IMR-90 (cell line): ENCODE data around the gene GTSE1. TPM values are rescaled to one million over a fixed set of nuclear protein-coding genes. Genes with fewer than 3 reads are reported as not detected.

Experiments used
- ATAC-seq: fragments of 200-7000 bp; cut with Tn5 transposase; 2 replicates; pipeline ENCODE4 v1.9.1; 2020; ENCODE audit warnings: low read depth, mild to moderate bottlenecking, moderate library complexity
- BruUV-seq: library from RNA; stranded (reverse); fragments of 400-500 nt; replicated peaks from 2 replicates; lab custom pipeline; 2021; lab: Mats Ljungman, UMichigan
- CTCF ChIA-PET: fragments of 300-600 bp; formaldehyde crosslinking; extraction: SDS; loops from one replicate; lab custom pipeline; 2021; ENCODE audit warnings: antibody characterized with exemption; lab: Yijun Ruan, JAX
- POLR2A ChIA-PET: fragments of 300-600 bp; sonication (Branson Sonifier 250); formaldehyde crosslinking; loops from one replicate; lab custom pipeline; 2022; ENCODE audit warnings: antibody characterized with exemption; ENCODE audit not compliant: unreplicated experiment; lab: Charles Lee
- DNase-seq: peaks from one replicate; pipeline ENCODE4 v3.0.0; 2013
- H2AFZ ChIP-seq: replicated peaks from 2 replicates; pipeline ENCODE3; 2013; ENCODE audit warnings: low read length, mild to moderate bottlenecking; ENCODE audit not compliant: poor library complexity
- H2AK5ac ChIP-seq: 2 replicates; pipeline ENCODE4 v1.6.1; 2013; ENCODE audit warnings: low read depth, low read length, inconsistent platforms
- H2AK9ac ChIP-seq: replicated peaks from 2 replicates; pipeline ENCODE3; 2013; ENCODE audit warnings: mild to moderate bottlenecking, low read depth, low read length, moderate library complexity; ENCODE audit not compliant: poor library complexity
- H2BK120ac ChIP-seq: 2 replicates; pipeline ENCODE4 v1.6.1; 2013; ENCODE audit warnings: low read depth, low read length, inconsistent platforms
- H2BK15ac ChIP-seq: 3 replicates; pipeline ENCODE4 v1.6.1; 2013; ENCODE audit warnings: low read depth, low read length, inconsistent platforms
- H2BK20ac ChIP-seq: 2 replicates; pipeline ENCODE4 v1.6.1; 2013; ENCODE audit warnings: low read depth, mild to moderate bottlenecking, inconsistent platforms, low read length, moderate library complexity
- H2BK5ac ChIP-seq: 2 replicates; pipeline ENCODE4 v1.6.1; 2013; ENCODE audit warnings: mild to moderate bottlenecking, low read depth, low read length, inconsistent platforms; ENCODE audit not compliant: poor library complexity, severe bottlenecking
- H3K14ac ChIP-seq: replicated peaks from 2 replicates; pipeline ENCODE4 v1.6.1; 2013; ENCODE audit warnings: low read depth, low read length, inconsistent platforms
- H3K18ac ChIP-seq: 2 replicates; pipeline ENCODE4 v1.6.1; 2013; ENCODE audit warnings: low read depth, low read length, control low read depth
- H3K23ac ChIP-seq: 2 replicates; pipeline ENCODE4 v1.6.1; 2013; ENCODE audit warnings: low read depth, low read length, inconsistent platforms
- H3K27ac ChIP-seq: 2 replicates; pipeline ENCODE4 v1.5.1; 2013; ENCODE audit warnings: mild to moderate bottlenecking, control low read depth, low read length; ENCODE audit not compliant: insufficient read depth
- H3K27me3 ChIP-seq: 2 replicates; pipeline ENCODE4 v1.6.1; 2013; ENCODE audit warnings: low read length; ENCODE audit not compliant: control insufficient read depth, insufficient read depth
- H3K36me3 ChIP-seq: 2 replicates; pipeline ENCODE4 v1.6.1; 2013; ENCODE audit warnings: low read length, mixed read lengths; ENCODE audit not compliant: control insufficient read depth, insufficient read depth
- H3K4ac ChIP-seq: 2 replicates; pipeline ENCODE4 v1.6.1; 2013; ENCODE audit warnings: low read depth, low read length, inconsistent platforms
- H3K4me1 ChIP-seq: 2 replicates; pipeline ENCODE4 v1.6.1; 2013; ENCODE audit warnings: low read length, mixed read lengths; ENCODE audit not compliant: control insufficient read depth, insufficient read depth
- H3K4me2 ChIP-seq: 2 replicates; pipeline ENCODE4 v1.6.1; 2013; ENCODE audit warnings: low read depth, mild to moderate bottlenecking, control low read depth, low read length, moderate library complexity
- H3K4me3 ChIP-seq: 2 replicates; pipeline ENCODE4 v1.5.1; 2013; ENCODE audit warnings: low read depth, mild to moderate bottlenecking, control low read depth, low read length, moderate library complexity; ENCODE audit not compliant: insufficient read depth
- H3K56ac ChIP-seq: 2 replicates; pipeline ENCODE4 v1.6.1; 2013; ENCODE audit warnings: low read length, inconsistent platforms; ENCODE audit not compliant: insufficient read depth; ENCODE audit errors: extremely low read depth
- H3K79me1 ChIP-seq, 2 experiments: 2 replicates each; pipeline ENCODE4 v1.6.1; 2013; ENCODE audit warnings: low read length in 2 of 2, inconsistent platforms in 1 of 2, low read depth in 1 of 2
- H3K9ac ChIP-seq: 2 replicates; pipeline ENCODE4 v1.6.1; 2013; ENCODE audit warnings: low read depth, low read length, control low read depth
- H3K9me1 ChIP-seq: 2 replicates; pipeline ENCODE4 v1.6.1; 2013; ENCODE audit warnings: low read length, inconsistent platforms; ENCODE audit not compliant: insufficient read depth
- H3K9me3 ChIP-seq: 2 replicates; pipeline ENCODE4 v1.6.1; 2013; ENCODE audit warnings: low read length; ENCODE audit not compliant: control insufficient read depth, insufficient read depth
- H4K20me1 ChIP-seq: 2 replicates; pipeline ENCODE4 v1.6.1; 2013; ENCODE audit warnings: low read length, inconsistent platforms; ENCODE audit not compliant: insufficient read depth
- H4K5ac ChIP-seq: 2 replicates; pipeline ENCODE4 v1.6.1; 2013; ENCODE audit warnings: mild to moderate bottlenecking, low read depth, low read length, control low read depth
- H4K8ac ChIP-seq, 2 experiments: 2 replicates each; pipeline ENCODE4 v1.6.1; 2013; ENCODE audit warnings: low read depth in 2 of 2, low read length in 2 of 2, control low read depth in 1 of 2, inconsistent platforms in 1 of 2
- H4K91ac ChIP-seq: 2 replicates; pipeline ENCODE4 v1.6.1; 2013; ENCODE audit warnings: low read depth, low read length, inconsistent platforms; ENCODE audit not compliant: insufficient read depth
- MXI1 ChIP-seq: IDR thresholded peaks from 2 replicates; pipeline ENCODE4 v1.6.1; 2012; ENCODE audit warnings: low read depth, mild to moderate bottlenecking, low read length, moderate library complexity, borderline replicate concordance
- whole genome bisulfite sequencing, 2 experiments: methylation state at CpG; one replicate each; pipeline versions ENCODE4 v1.1.5 to v1.1.7; 2013; ENCODE audit warnings: missing lambda C conversion rate in 2 of 2; ENCODE audit not compliant: insufficient read length in 1 of 2; ENCODE audit errors: extremely low coverage in 2 of 2; 5-methylcytosine and 5-hydroxymethylcytosine counted together
- dilution Hi-C: fragments of 300-500 bp; cut with HindIII; formaldehyde crosslinking; loops from one replicate; pipeline ENCODE4 v1.14.3; 2018; ENCODE audit warnings: low sequenced_read_pairs; ENCODE audit not compliant: unreplicated experiment
- in situ Hi-C: fragments of 300-500 bp; cut with MboI; formaldehyde crosslinking; loops from 3 replicates; pipeline ENCODE4 v1.14.3; 2019; ENCODE audit warnings: low sequenced_read_pairs, inconsistent platforms, mixed read lengths
- intact Hi-C: fragments of 100-400 bp; cut with micrococcal nuclease; formaldehyde crosslinking; loops from 2 replicates; pipeline ENCODE4 v1.10.0; 2022
- polyA plus RNA-seq, 3 experiments: library from polyadenylated mRNA; depleted of rRNA; stranded (reverse); fragments of >200 nt; gene quantifications; 2 replicates each; pipeline ENCODE4 v1.2.3, GENCODE V29; 2012; ENCODE audit warnings: low replicate concordance in 1 of 3
- total RNA-seq: library from RNA; depleted of rRNA; stranded (reverse); fragments of >200 nt; gene quantifications from 2 replicates; pipeline ENCODE4 v1.2.3, GENCODE V29; 2012

Gene GTSE1
- total and polyA plus RNA-seq, 2 of the 4 experiments (the other 2 are of a cell fraction): 5.9 to 17.1 TPM

DNA sequence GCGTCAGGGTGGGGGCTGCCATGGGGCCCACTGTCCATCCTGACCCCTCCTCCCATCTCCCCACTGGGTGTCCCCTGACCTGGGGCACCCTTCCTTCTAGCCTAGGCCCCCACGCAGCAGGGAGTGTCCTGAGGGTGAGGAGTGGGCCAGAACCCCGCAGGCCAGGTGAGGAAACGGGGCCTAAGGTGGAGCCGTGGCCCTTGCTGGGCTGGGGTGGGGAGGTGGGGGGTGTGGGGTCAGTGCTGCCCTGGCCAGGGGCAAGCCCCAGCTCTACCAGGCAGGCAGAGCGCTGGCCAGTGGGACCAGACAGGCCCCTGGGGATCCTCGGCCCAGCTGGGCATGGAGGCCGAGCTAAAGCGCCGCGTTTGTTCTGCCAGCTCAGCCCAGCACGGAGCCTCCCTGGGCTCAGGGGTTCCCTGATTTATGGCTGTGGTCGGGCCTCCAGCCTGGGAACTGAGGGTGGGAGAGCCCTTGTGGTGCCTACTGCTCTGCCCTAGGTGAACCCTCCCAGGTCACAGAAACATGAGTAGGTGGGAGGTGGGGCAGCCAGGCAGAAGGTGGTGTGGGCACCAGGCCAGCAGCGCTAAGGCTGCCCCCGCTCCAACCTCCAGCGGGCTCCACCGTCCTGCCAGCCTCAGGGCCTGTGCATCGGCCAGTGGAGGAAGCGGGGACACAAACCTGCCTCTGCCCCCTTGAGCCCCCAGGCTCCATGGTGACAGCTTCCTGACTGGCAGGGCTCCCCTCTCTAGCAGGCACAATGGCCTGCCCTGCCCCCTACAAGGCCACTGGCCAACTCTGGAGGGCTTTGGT, 61.2 kb downstream of the GTSE1 start:
- ATAC-seq (no peak), DNase-seq (no peak)
- intact Hi-C loops (no loop called here), dilution Hi-C loops (no loop called here), in situ Hi-C loops (no loop called here)
- no peak overlapping the region for H3K23ac ChIP-seq
- no peaks in the 10 kb centered on the region for H3K9me3 ChIP-seq
- no peak overlapping the region for H3K14ac ChIP-seq
- H2BK5ac ChIP-seq: no peak overlapping the region
- no peak overlapping the region for H2AK9ac ChIP-seq
- H3K4ac ChIP-seq: no peak overlapping the region
- H4K5ac ChIP-seq: no peak overlapping the region
- H3K4me2 ChIP-seq: no peak overlapping the region
- H4K20me1 ChIP-seq: peaks cover 23% of the 10 kb centered on the region
- H3K18ac ChIP-seq: no peak overlapping the region
- H4K91ac ChIP-seq: no peak overlapping the region
- H3K56ac ChIP-seq: no peak overlapping the region
- 96% methylated on average over 6 of the region's 19 CpGs; no CpG with 5 or more reads in 1 of the 2 experiments for WGBS, 2 experiments
- H3K27ac ChIP-seq: no peak overlapping the region
- H3K36me3 ChIP-seq: peaks cover 37% of the 10 kb centered on the region
- H3K9me1 ChIP-seq: no peaks in the 10 kb centered on the region
- no peaks in the 10 kb centered on the region; a peak in 2 of 4 replicates for H3K79me1 ChIP-seq
- CTCF ChIA-PET: no interaction called here
- H2BK15ac ChIP-seq: no peak overlapping the region
- TF ChIP-seq MXI1: no peak
- no peak overlapping the region for H3K4me3 ChIP-seq
- no TSS peak for BruUV-seq
- POLR2A ChIA-PET: no interaction called here
- no peaks in the 10 kb centered on the region for H3K4me1 ChIP-seq
- H2AK5ac ChIP-seq: no peak overlapping the region
- H4K8ac ChIP-seq: no peak overlapping the region
- no peak overlapping the region for H2BK120ac ChIP-seq
- no peak overlapping the region for H3K9ac ChIP-seq
- no peak overlapping the region for H2AFZ ChIP-seq
- 0 out of 2 replicates have a peak, but pooled peaks cover 2% of the 10 kb centered on the region for H3K27me3 ChIP-seq
- no peak overlapping the region for H2BK20ac ChIP-seq
